PC-3 (cell line): ENCODE results near the gene CCL8. TPM values are rescaled to one million over a fixed set of nuclear protein-coding genes. Genes with fewer than 3 reads are reported as not detected.

Experiments used
- ATAC-seq: fragments of 200-7000 bp; cut with Tn5 transposase; 2 replicates; pipeline ENCODE4 v1.9.1; 2020; ENCODE audit warnings: mild to moderate bottlenecking, moderate library complexity
- BruUV-seq: library from RNA; stranded (reverse); fragments of 400-500 nt; replicated peaks from 2 replicates; lab custom pipeline; 2021; lab: Mats Ljungman, UMichigan
- CTCF ChIA-PET: fragments of 300-600 bp; sonication (Branson Sonifier 250); formaldehyde crosslinking; loops from one replicate; lab custom pipeline; 2022; ENCODE audit warnings: antibody characterized with exemption; lab: Charles Lee
- POLR2A ChIA-PET: fragments of 300-600 bp; sonication (Branson Sonifier 250); formaldehyde crosslinking; loops from one replicate; lab custom pipeline; 2022; ENCODE audit warnings: antibody characterized with exemption; ENCODE audit not compliant: unreplicated experiment; lab: Charles Lee
- DNase-seq: peaks from one replicate; pipeline ENCODE4 v3.0.0-alpha.2; 2015
- H2AFZ ChIP-seq: fragments of 300-600 bp; sonication (generic); 2 replicates; pipeline ENCODE4 v1.6.0; 2016; ENCODE audit warnings: antibody characterized with exemption, low read length
- H3F3A ChIP-seq: fragments of 300-600 bp; sonication (generic); one replicate; pipeline ENCODE4 v1.6.0; 2017; ENCODE audit warnings: antibody characterized with exemption, low read length, control low read depth, mild to moderate bottlenecking; ENCODE audit not compliant: unreplicated experiment
- H3K27ac ChIP-seq: fragments of 300-600 bp; sonication (generic); 2 replicates; pipeline ENCODE4 v1.5.1; 2016; ENCODE audit warnings: mild to moderate bottlenecking, low read length
- H3K27me3 ChIP-seq: fragments of 300-600 bp; sonication (generic); 2 replicates; pipeline ENCODE4 v1.6.1; 2016; ENCODE audit warnings: low read length, mixed read lengths
- H3K36me3 ChIP-seq: fragments of 300-600 bp; sonication (generic); 2 replicates; pipeline ENCODE4 v1.6.1; 2016; ENCODE audit warnings: low read depth, mixed run types, low read length, mixed read lengths
- H3K4me1 ChIP-seq: fragments of 300-600 bp; sonication (generic); 2 replicates; pipeline ENCODE4 v1.5.1; 2016; ENCODE audit warnings: low read length; ENCODE audit not compliant: insufficient read depth
- H3K4me2 ChIP-seq: fragments of 300-600 bp; sonication (generic); 2 replicates; pipeline ENCODE4 v1.6.0; 2016; ENCODE audit warnings: low read length
- H3K4me3 ChIP-seq: fragments of 300-600 bp; sonication (generic); 2 replicates; pipeline ENCODE4 v1.5.1; 2016; ENCODE audit warnings: mild to moderate bottlenecking, low read length, mixed read lengths
- H3K79me2 ChIP-seq: fragments of 300-600 bp; sonication (generic); 2 replicates; pipeline ENCODE4 v1.6.1; 2017; ENCODE audit warnings: low read length, mixed read lengths
- H3K9ac ChIP-seq: fragments of 300-600 bp; sonication (generic); 2 replicates; pipeline ENCODE4 v1.6.0; 2016; ENCODE audit warnings: mild to moderate bottlenecking, low read length
- H3K9me2 ChIP-seq: fragments of 300-600 bp; sonication (generic); replicated peaks from 2 replicates; pipeline ENCODE4 v1.6.1; 2016; ENCODE audit warnings: mixed run types, low read length, mixed read lengths
- H3K9me3 ChIP-seq: fragments of 300-600 bp; sonication (generic); 2 replicates; pipeline ENCODE4 v1.6.1; 2016; ENCODE audit warnings: low read length, mixed read lengths
- H4K20me1 ChIP-seq: fragments of 300-600 bp; sonication (generic); 2 replicates; pipeline ENCODE4 v1.6.1; 2016; ENCODE audit warnings: low read length, mixed read lengths
- EZH2 ChIP-seq: fragments of 300-600 bp; sonication (generic); IDR thresholded peaks from one replicate; pipeline ENCODE4 v1.6.1; 2017; ENCODE audit warnings: antibody characterized with exemption, mild to moderate bottlenecking, low read length; ENCODE audit not compliant: unreplicated experiment
- EZH2phosphoT487 ChIP-seq: fragments of 300-600 bp; sonication (generic); IDR thresholded peaks from 2 replicates; pipeline ENCODE4 v1.6.1; 2018; ENCODE audit warnings: mild to moderate bottlenecking, antibody characterized with exemption, low read length, borderline replicate concordance
- intact Hi-C: fragments of 100-400 bp; cut with micrococcal nuclease; formaldehyde crosslinking; loops from 2 replicates; pipeline ENCODE4 v1.9.0; 2023
- total RNA-seq: library from RNA; depleted of rRNA; stranded (reverse); fragments of >200 nt; gene quantifications from 2 replicates; pipeline ENCODE4 v1.2.3, GENCODE V29; 2014
- TF ChIP-seq, protein P1 (sequence below): fragments of 300-600 bp; sonication (generic); conservative IDR thresholded peaks from 2 replicates; pipeline ENCODE4 v1.5.1; 2017; ENCODE audit warnings: antibody characterized with exemption, low read depth, mild to moderate bottlenecking, low read length

The CCL8 gene
- total RNA-seq, 1 experiment from 2014 or later: not detected

DNA sequence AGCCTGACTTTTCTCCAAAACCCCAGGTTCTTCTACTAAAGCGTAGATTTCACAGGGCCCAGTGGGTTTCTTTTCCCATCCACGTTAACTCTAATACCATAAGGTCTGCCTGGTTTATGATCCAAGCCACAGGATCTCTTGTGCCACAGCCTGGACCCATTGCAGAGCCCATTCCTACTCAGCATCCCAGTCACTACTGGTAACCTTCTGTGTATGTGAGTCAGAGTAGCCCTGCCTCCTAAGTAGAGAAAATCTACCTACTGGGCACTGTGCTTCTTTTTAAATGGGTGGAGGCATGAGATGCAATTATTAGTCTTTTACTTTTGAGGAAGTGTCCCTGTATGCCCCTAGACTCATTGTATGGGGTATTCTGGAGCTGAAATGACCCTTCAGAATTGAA, 20.2 kb upstream of the CCL8 start:
- TF ChIP-seq EZH2phosphoT487 (no peak), EZH2 (no peak)
- TF ChIP-seq, protein P1, sequence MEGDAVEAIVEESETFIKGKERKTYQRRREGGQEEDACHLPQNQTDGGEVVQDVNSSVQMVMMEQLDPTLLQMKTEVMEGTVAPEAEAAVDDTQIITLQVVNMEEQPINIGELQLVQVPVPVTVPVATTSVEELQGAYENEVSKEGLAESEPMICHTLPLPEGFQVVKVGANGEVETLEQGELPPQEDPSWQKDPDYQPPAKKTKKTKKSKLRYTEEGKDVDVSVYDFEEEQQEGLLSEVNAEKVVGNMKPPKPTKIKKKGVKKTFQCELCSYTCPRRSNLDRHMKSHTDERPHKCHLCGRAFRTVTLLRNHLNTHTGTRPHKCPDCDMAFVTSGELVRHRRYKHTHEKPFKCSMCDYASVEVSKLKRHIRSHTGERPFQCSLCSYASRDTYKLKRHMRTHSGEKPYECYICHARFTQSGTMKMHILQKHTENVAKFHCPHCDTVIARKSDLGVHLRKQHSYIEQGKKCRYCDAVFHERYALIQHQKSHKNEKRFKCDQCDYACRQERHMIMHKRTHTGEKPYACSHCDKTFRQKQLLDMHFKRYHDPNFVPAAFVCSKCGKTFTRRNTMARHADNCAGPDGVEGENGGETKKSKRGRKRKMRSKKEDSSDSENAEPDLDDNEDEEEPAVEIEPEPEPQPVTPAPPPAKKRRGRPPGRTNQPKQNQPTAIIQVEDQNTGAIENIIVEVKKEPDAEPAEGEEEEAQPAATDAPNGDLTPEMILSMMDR: no peak
- H4K20me1 ChIP-seq: no peaks in the 10 kb centered on the region
- no TSS peak for BruUV-seq

GRCh38 chr17:34299956-34300577, 19.2 kb upstream of the CCL8 start:
- DNase-seq (no peak), ATAC-seq (no peak)
- H3K36me3 ChIP-seq: no peaks in the 10 kb centered on the region
- CTCF ChIA-PET: no interaction called here
- intact Hi-C loops: no loop called here
- no peak overlapping the region for H2AFZ ChIP-seq
- no peaks in the 10 kb centered on the region for H3F3A ChIP-seq
- BruUV-seq: no TSS peak
- H3K9me3 ChIP-seq: no peaks in the 10 kb centered on the region
- no peak overlapping the region for H3K9ac ChIP-seq
- H3K4me3 ChIP-seq: no peak overlapping the region
- H3K4me2 ChIP-seq: no peak overlapping the region
- H3K9me2 ChIP-seq: no peaks in the 10 kb centered on the region
- no peaks in the 10 kb centered on the region for H3K27me3 ChIP-seq
- H3K27ac ChIP-seq: no peak overlapping the region
- no peak for TF ChIP-seq EZH2phosphoT487
- no peak for TF ChIP-seq EZH2
- TF ChIP-seq, protein P1: no peak
- H4K20me1 ChIP-seq: no peaks in the 10 kb centered on the region
- POLR2A ChIA-PET: no interaction called here
- no peaks in the 10 kb centered on the region for H3K79me2 ChIP-seq
- no peaks in the 10 kb centered on the region for H3K4me1 ChIP-seq

More for the DNA sequence above, 20.2 kb upstream of the CCL8 start:
- Histone ChIP-seq H2AFZ (no peak overlapping the region), H3K36me3 (no peaks in the 10 kb centered on the region), H3F3A (no peaks in the 10 kb centered on the region), H3K27me3 (no peaks in the 10 kb centered on the region), H3K9me2 (no peaks in the 10 kb centered on the region), H3K4me3 (no peak overlapping the region), H3K27ac (no peak overlapping the region), H3K4me2 (no peak overlapping the region), H3K4me1 (no peaks in the 10 kb centered on the region), H3K9me3 (no peaks in the 10 kb centered on the region), H3K9ac (no peak overlapping the region), H3K79me2 (no peaks in the 10 kb centered on the region)
- DNase-seq: no peak
- ChIA-PET CTCF (no interaction called here), POLR2A (no interaction called here)
- ATAC-seq: no peak
- intact Hi-C loops: no loop called here

GRCh38 chr17:34300652-34301370, 18.4 kb upstream of the CCL8 start:
- no peak overlapping the region for H3K27ac ChIP-seq
- no peak overlapping the region for H3K9ac ChIP-seq
- no peak for TF ChIP-seq EZH2phosphoT487
- no peaks in the 10 kb centered on the region for H3K27me3 ChIP-seq
- BruUV-seq: no TSS peak
- H3K4me2 ChIP-seq: no peak overlapping the region
- intact Hi-C loops: no loop called here
- H4K20me1 ChIP-seq: no peaks in the 10 kb centered on the region
- DNase-seq: no peak
- POLR2A ChIA-PET: no interaction called here
- H3K4me1 ChIP-seq: no peaks in the 10 kb centered on the region
- H3K79me2 ChIP-seq: no peaks in the 10 kb centered on the region
- no peak overlapping the region for H3K4me3 ChIP-seq
- H3F3A ChIP-seq: no peaks in the 10 kb centered on the region
- H3K9me2 ChIP-seq: no peaks in the 10 kb centered on the region
- no peak for ATAC-seq
- no peaks in the 10 kb centered on the region for H3K9me3 ChIP-seq
- CTCF ChIA-PET: no interaction called here
- no peaks in the 10 kb centered on the region for H3K36me3 ChIP-seq
- no peak overlapping the region for H2AFZ ChIP-seq
